ENCODE measurements around the gene ZC3H12C.

Gene ZC3H12C

GRCh38 chr11:110088535-110089344 lies 4.5 kb upstream of the ZC3H12C start:
- H3K4me3 ChIP-seq (ENCODE audit: low read depth, low read length), result no peak overlapping the region
- TF ChIP-seq CTCF (IDR thresholded peaks at IDR 0.05; ENCODE audit: insufficient read depth, low read length, missing control alignments), result no peak
- ChIA-PET POLR2A (no interaction called here), CTCF (interaction anchor here (1.2 kb wide), 1 partner anchor 10 kb away, joined by 4 read pairs; no protein-coding TSS in a partner anchor)
- DNase-seq (ENCODE audit: low read depth, low spot score), result no peak

- no peak overlapping the region for H3K4me3 ChIP-seq (ENCODE audit: low read depth, low read length)
- POLR2A ChIA-PET, result no interaction called here
- TF ChIP-seq CTCF (IDR thresholded peaks at IDR 0.05; ENCODE audit: insufficient read depth, low read length, missing control alignments), result no peak
- CTCF ChIA-PET, result no interaction called here
- no peak for DNase-seq (ENCODE audit: low read depth, low spot score)
These were observed 3.4 kb upstream of the ZC3H12C start for GRCh38 chr11:110089617-110090282.

GRCh38 chr11:110090466-110091026 lies 2.6 kb upstream of the ZC3H12C start:
- CTCF ChIA-PET, result no interaction called here
- POLR2A ChIA-PET, result no interaction called here
- TF ChIP-seq CTCF (IDR thresholded peaks at IDR 0.05; ENCODE audit: insufficient read depth, low read length, missing control alignments), result no peak
- no peak overlapping the region for H3K4me3 ChIP-seq (ENCODE audit: low read depth, low read length)
- no peak for DNase-seq (ENCODE audit: low read depth, low spot score)

- TF ChIP-seq CTCF (IDR thresholded peaks at IDR 0.05; ENCODE audit: insufficient read depth, low read length, missing control alignments), result no peak
- DNase-seq (ENCODE audit: low read depth, low spot score), result no peak
- peak overlapping the region; percentile 69 for H3K4me3 ChIP-seq (ENCODE audit: low read depth, low read length)
- CTCF ChIA-PET, result interaction anchor here (0.6 to 1.5 kb wide), 3 partner anchors 14 to 150 kb away, joined by 3 to 5 read pairs (median 4); no protein-coding TSS in a partner anchor
- POLR2A ChIA-PET, result no interaction called here
These were observed 1.1 kb upstream of the ZC3H12C start for GRCh38 chr11:110092111-110092514.

- no peak for TF ChIP-seq CTCF (IDR thresholded peaks at IDR 0.05; ENCODE audit: insufficient read depth, low read length, missing control alignments)
- DNase-seq (ENCODE audit: low read depth, low spot score), result no peak
- ChIA-PET POLR2A (no interaction called here), CTCF (interaction anchor here (1.0 to 1.5 kb wide), 3 partner anchors 13 to 30 kb away, joined by 3 to 5 read pairs (median 4); no protein-coding TSS in a partner anchor)
- peak overlapping the region; percentile 69 for H3K4me3 ChIP-seq (ENCODE audit: low read depth, low read length)
These were observed 460 bp downstream of the ZC3H12C start for GRCh38 chr11:110093407-110094297.
